ENCODE measurements around the gene FGF4.

The FGF4 gene

DNA sequence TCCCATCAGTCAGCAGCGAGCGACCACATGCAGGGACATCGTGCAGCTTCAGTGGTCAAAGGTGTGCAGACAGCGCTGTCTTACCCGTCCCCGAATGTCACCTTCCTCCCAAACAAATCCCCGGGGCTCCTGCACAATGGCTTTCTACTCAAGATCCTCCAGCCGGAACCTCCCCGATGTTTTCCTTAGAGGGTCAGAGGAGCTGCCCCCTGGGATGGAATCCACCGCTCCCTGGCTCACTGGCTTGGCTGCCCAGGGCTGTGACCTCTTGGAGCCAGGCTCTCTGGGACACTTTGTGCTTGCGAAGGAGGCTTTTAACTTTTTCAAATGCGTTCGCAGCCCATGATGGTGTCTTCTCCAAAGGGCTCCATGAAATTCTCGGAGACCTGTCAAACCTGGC, 54.0 kb downstream of the FGF4 start:
- DNase-seq: no peak
